Measurements from ENCODE around the gene PTPRG.

Gene PTPRG

DNA sequence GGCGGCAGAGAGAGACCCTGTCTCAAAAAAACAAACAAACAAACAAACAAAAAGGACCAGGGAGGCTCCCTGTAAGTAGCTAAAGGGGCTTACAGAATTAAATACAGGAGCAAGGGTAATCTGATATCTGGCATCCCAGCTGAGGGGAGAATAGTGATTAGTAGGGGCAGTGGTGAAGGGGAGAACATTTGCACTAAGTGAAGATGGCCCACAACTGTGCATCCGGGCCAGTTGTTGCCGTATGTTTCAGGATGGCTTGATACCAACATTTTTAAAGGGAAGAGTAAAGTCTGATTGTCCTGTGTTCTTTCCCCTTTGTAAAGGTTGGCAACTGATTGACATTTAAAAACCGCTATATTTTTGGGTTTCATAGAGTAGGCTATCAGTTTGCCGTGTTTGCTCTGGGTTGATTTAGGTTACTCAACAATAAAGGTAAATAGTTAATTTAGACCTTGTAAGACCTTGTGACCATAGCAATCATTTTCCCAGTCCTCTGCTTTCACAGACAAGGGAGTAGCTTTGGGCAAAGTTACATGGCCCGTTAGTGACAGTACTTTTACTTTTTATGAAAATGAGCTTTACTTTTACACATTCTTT lies 167.8 kb downstream of the PTPRG start:
- no peak overlapping the region for H3K4me3 ChIP-seq (ENCODE audit: low read length)
- no peak for TF ChIP-seq CTCF (IDR thresholded peaks at IDR 0.05; ENCODE audit: insufficient read depth, low read depth, low read length, missing control alignments)
- DNase-seq (ENCODE audit: low read depth): no peak

- no peak for TF ChIP-seq CTCF (IDR thresholded peaks at IDR 0.05; ENCODE audit: insufficient read depth, low read depth, low read length, missing control alignments)
- DNase-seq (ENCODE audit: low read depth): no peak
These were observed 168.7 kb downstream of the PTPRG start for GRCh38 chr3:61730056-61730455.

GRCh38 chr3:61730577-61731231 lies 169.3 kb downstream of the PTPRG start:
- TF ChIP-seq CTCF (IDR thresholded peaks at IDR 0.05; ENCODE audit: insufficient read depth, low read depth, low read length, missing control alignments): no peak
- H3K4me3 ChIP-seq (ENCODE audit: low read length): no peak overlapping the region
- DNase-seq (ENCODE audit: low read depth): no peak

More at GRCh38 chr3:61730056-61730455, 168.7 kb downstream of the PTPRG start:
- H3K4me3 ChIP-seq (ENCODE audit: low read length): no peak overlapping the region

- no peak for DNase-seq (ENCODE audit: low read depth)
- no peak overlapping the region for H3K4me3 ChIP-seq (ENCODE audit: low read length)
- TF ChIP-seq CTCF (IDR thresholded peaks at IDR 0.05; ENCODE audit: insufficient read depth, low read depth, low read length, missing control alignments): no peak
These were observed 171.6 kb downstream of the PTPRG start for GRCh38 chr3:61733000-61733399.

- DNase-seq (ENCODE audit: low read depth): no peak
- TF ChIP-seq CTCF (IDR thresholded peaks at IDR 0.05; ENCODE audit: insufficient read depth, low read depth, low read length, missing control alignments): no peak
- no peak overlapping the region for H3K4me3 ChIP-seq (ENCODE audit: low read length)
These were observed 172.5 kb downstream of the PTPRG start for GRCh38 chr3:61733876-61734275.

DNA sequence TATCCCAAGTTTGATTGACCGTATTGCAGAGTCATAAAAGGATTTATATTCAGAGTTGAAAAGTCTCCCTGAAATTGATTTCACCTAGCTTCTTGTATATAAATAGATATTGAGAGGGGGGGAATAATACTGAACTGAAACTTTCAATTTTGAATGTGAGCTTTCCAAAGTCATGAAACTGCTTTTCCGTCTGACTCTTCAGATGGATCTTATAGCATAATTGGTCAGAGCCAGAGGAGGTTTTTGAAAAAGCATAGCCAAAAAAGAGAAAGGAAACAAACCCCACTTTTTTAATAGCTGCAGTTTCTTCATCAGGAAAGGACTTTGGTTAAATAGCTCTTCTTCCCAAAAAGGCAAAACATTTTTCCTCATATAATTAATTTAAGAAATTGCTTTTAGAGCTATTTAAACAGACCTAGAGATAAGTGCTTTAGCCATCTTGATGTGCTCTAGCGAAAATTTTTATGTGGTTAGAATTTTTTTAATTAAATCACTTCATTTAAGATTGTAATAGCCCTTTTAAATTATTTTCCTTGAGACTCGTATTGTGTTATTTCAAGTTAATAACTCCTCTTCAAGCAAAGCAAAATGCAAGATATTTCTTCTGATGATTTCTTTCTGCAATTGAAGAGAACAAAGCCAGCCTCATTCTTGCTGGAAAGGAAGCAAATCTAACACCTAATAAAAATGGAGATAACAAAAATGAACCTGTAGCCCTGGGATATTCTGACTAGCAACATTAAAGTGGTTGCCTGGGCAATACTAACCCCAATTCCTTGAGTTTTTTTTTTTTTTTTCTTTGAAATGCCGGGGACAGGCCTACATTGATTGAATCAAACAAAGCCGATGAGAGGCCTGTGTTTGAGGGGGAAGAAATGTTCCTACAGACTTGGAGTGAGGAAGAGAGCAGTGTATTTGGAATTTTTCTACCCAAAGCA lies 173.6 kb downstream of the PTPRG start:
- TF ChIP-seq CTCF (IDR thresholded peaks at IDR 0.05; ENCODE audit: insufficient read depth, low read depth, low read length, missing control alignments): no peak
- H3K4me3 ChIP-seq (ENCODE audit: low read length): no peak overlapping the region
- DNase-seq (ENCODE audit: low read depth): no peak
